Measurements from ENCODE around the gene SPEF2. TPM values are rescaled to one million over a fixed set of nuclear protein-coding genes. Genes with fewer than 3 reads are reported as not detected.

SPEF2 gene
- polyA plus RNA-seq, 1 donor (not counting 4 experiments of a cell fraction or from before 2014, with no cell fraction given) = 1.6 TPM

DNA sequence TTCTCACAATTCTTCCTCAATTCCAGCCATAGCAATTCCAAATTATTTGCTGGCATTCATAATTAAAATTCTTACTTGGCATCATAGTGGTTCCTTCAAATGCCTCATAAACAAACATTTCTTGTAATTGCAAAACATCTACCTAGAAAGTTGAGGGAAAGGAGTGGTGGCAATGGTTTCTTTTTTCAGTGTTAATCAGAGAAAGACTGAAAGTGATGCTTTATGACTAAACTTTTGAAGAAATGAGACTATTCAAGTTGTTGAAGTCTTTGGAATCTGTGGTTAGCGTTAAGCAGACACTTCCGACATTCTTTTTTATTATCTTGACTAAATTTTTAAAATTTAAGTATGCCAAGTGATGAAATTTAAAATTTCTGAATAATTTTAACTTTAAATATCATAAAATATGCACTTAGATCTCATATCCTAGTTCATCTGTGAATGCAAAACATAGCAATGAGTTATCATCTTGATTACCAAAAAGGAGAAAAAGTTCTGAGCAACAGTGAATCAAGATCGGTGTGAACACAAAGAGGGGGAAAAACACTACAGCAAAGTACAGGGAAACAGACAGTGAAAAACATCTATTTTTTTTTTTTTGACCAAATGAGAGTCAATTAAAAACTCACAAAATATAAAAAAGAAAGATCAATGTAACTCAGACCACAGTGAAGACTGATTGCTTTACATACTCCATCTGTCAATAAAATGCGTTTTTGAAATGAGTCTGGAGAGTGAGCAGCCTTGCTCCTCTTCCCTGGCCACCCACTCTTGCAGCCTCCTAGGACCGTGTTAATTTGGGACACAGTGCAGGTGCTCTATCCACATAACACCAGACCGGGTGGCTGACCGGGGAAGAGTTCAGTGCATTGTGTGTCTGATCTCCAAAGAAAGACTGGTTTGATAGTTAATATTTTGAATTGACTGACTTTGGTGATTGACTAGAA, 218.4 kb downstream of the SPEF2 start:
- DNase-seq (ENCODE audit: low read depth, low spot score) = no peak
- H3K27me3 ChIP-seq (ENCODE audit: control insufficient read depth, extremely low read depth, insufficient read depth, low read length) = no peaks in the 10 kb centered on the region
- TF ChIP-seq EZH2 (IDR thresholded peaks at IDR 0.05; ENCODE audit: low read length) = no peak
- TF ChIP-seq, protein P1, sequence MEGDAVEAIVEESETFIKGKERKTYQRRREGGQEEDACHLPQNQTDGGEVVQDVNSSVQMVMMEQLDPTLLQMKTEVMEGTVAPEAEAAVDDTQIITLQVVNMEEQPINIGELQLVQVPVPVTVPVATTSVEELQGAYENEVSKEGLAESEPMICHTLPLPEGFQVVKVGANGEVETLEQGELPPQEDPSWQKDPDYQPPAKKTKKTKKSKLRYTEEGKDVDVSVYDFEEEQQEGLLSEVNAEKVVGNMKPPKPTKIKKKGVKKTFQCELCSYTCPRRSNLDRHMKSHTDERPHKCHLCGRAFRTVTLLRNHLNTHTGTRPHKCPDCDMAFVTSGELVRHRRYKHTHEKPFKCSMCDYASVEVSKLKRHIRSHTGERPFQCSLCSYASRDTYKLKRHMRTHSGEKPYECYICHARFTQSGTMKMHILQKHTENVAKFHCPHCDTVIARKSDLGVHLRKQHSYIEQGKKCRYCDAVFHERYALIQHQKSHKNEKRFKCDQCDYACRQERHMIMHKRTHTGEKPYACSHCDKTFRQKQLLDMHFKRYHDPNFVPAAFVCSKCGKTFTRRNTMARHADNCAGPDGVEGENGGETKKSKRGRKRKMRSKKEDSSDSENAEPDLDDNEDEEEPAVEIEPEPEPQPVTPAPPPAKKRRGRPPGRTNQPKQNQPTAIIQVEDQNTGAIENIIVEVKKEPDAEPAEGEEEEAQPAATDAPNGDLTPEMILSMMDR (optimal IDR thresholded peaks at IDR 0.05 in 1 of 3, IDR thresholded peaks at IDR 0.05 in 1 of 3, conservative IDR thresholded peaks at IDR 0.05 in 1 of 3; ENCODE audit: extremely low read depth in 1 of 3, insufficient read depth in 2 of 3, low read length in 3 of 3) = no peak
- H3K36me3 ChIP-seq (ENCODE audit: control insufficient read depth in 2 of 2, extremely low read depth in 1 of 2, insufficient read depth in 2 of 2, low read length in 2 of 2) = no peaks in the 10 kb centered on the region
- no peak overlapping the region for H3K9ac ChIP-seq (ENCODE audit: control insufficient read depth, extremely low read depth, insufficient read depth, low read length)
- no peaks in the 10 kb centered on the region for H3K4me1 ChIP-seq (ENCODE audit: control insufficient read depth, extremely low read depth, insufficient read depth, low read length)
- H2AFZ ChIP-seq (ENCODE audit: control insufficient read depth, low read length) = no peak overlapping the region
- no peak overlapping the region for H3K27ac ChIP-seq (ENCODE audit: control insufficient read depth, insufficient read depth, low read length)
- H3K9me3 ChIP-seq (ENCODE audit: control insufficient read depth, low read depth, low read length) = no peaks in the 10 kb centered on the region
- no peak overlapping the region for H3K4me2 ChIP-seq (ENCODE audit: control insufficient read depth, extremely low read depth, insufficient read depth, low read depth, low read length)
- dilution Hi-C loops (cut with MboI; ENCODE audit: extremely low pct_ligation_motif_present, low sequenced_read_pairs) = no loop called here
- H3K4me3 ChIP-seq (ENCODE audit: control insufficient read depth in 2 of 3, extremely low read depth in 1 of 3, insufficient read depth in 2 of 3, low read depth in 1 of 3, low read length in 3 of 3) = no peak overlapping the region
- no peak for FAIRE-seq
- no peaks in the 10 kb centered on the region for H3K9me1 ChIP-seq (ENCODE audit: control insufficient read depth, extremely low read depth, insufficient read depth, low read length)
- no peaks in the 10 kb centered on the region for H4K20me1 ChIP-seq (ENCODE audit: control insufficient read depth, extremely low read depth, insufficient read depth, low read length)
- no peaks in the 10 kb centered on the region for H3K79me2 ChIP-seq (ENCODE audit: control insufficient read depth, insufficient read depth, low read length)

GRCh38 chr5:35838370-35839042, 220.8 kb downstream of the SPEF2 start:
- Histone ChIP-seq H2AFZ (ENCODE audit: control insufficient read depth, low read length) (no peak overlapping the region), H3K36me3 (ENCODE audit: control insufficient read depth in 2 of 2, extremely low read depth in 1 of 2, insufficient read depth in 2 of 2, low read length in 2 of 2) (no peaks in the 10 kb centered on the region), H3K9me3 (ENCODE audit: control insufficient read depth, low read depth, low read length) (no peaks in the 10 kb centered on the region), H3K4me2 (ENCODE audit: control insufficient read depth, extremely low read depth, insufficient read depth, low read depth, low read length) (no peak overlapping the region), H3K27ac (ENCODE audit: control insufficient read depth, insufficient read depth, low read length) (no peak overlapping the region), H3K27me3 (ENCODE audit: control insufficient read depth, extremely low read depth, insufficient read depth, low read length) (no peaks in the 10 kb centered on the region), H3K4me1 (ENCODE audit: control insufficient read depth, extremely low read depth, insufficient read depth, low read length) (no peaks in the 10 kb centered on the region), H3K9ac (ENCODE audit: control insufficient read depth, extremely low read depth, insufficient read depth, low read length) (no peak overlapping the region), H4K20me1 (ENCODE audit: control insufficient read depth, extremely low read depth, insufficient read depth, low read length) (no peaks in the 10 kb centered on the region), H3K4me3 (ENCODE audit: control insufficient read depth in 2 of 3, extremely low read depth in 1 of 3, insufficient read depth in 2 of 3, low read depth in 1 of 3, low read length in 3 of 3) (no peak overlapping the region), H3K9me1 (ENCODE audit: control insufficient read depth, extremely low read depth, insufficient read depth, low read length) (no peaks in the 10 kb centered on the region), H3K79me2 (ENCODE audit: control insufficient read depth, insufficient read depth, low read length) (no peaks in the 10 kb centered on the region)
- FAIRE-seq (no peak), DNase-seq (ENCODE audit: low read depth, low spot score) (no peak)
- TF ChIP-seq, protein P1 (optimal IDR thresholded peaks at IDR 0.05 in 1 of 3, IDR thresholded peaks at IDR 0.05 in 1 of 3, conservative IDR thresholded peaks at IDR 0.05 in 1 of 3; ENCODE audit: extremely low read depth in 1 of 3, insufficient read depth in 2 of 3, low read length in 3 of 3) = no peak
- TF ChIP-seq EZH2 (IDR thresholded peaks at IDR 0.05; ENCODE audit: low read length) = no peak
- dilution Hi-C loops (cut with MboI; ENCODE audit: extremely low pct_ligation_motif_present, low sequenced_read_pairs) = no loop called here
